ENCODE results near the gene OXLD1. TPM values are rescaled to one million over a fixed set of nuclear protein-coding genes. Genes with fewer than 3 reads are reported as not detected.

Gene OXLD1
- total and polyA plus RNA-seq, 9 donors = 1.7 to 35.7 (median 20.9) TPM

DNA sequence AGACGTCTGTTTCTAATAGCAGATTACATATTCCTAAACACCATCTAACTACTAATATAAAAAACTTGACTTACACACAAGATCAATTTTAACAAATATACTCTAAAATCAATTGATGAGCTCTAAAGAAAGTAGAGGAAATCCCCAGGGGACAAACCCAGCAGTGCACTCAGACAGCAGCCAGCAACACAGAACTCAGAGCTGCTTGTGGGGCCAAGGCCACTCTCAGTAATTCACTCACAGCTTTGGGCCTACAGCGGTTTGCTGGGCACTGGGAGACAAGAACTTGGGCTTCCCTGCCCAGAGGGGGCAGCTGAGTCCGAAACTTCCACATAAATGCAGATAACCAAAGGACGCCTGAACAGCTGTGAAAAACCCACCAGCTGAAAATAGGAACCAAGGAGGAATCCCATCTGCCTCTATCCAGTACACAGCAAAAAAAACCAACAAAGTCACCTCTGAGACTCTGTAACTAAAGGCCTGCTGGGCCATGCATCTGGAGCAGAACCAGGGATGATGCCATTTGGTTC, 50.9 kb downstream of the OXLD1 start:
- no peak for DNase-seq
- no peak overlapping the region for H3K27ac ChIP-seq
- no peaks in the 10 kb centered on the region for H3K36me3 ChIP-seq
- intact Hi-C loops (cut with DNase I) = no loop called here
- H3K4me1 ChIP-seq (ENCODE audit: insufficient read depth) = peaks cover 1% of the 10 kb centered on the region
- no peaks in the 10 kb centered on the region for H3K9me3 ChIP-seq
- 33 to 79% (median 52%) methylated on average over 4 of the region's 4 CpGs for WGBS, 3 donors
- H3K4me3 ChIP-seq = no peak overlapping the region
- no peaks in the 10 kb centered on the region for H3K27me3 ChIP-seq
- no peak for TF ChIP-seq POLR2A (IDR thresholded peaks at IDR 0.05)
- no peak for TF ChIP-seq EP300 (IDR thresholded peaks at IDR 0.05)
- TF ChIP-seq, protein P1, sequence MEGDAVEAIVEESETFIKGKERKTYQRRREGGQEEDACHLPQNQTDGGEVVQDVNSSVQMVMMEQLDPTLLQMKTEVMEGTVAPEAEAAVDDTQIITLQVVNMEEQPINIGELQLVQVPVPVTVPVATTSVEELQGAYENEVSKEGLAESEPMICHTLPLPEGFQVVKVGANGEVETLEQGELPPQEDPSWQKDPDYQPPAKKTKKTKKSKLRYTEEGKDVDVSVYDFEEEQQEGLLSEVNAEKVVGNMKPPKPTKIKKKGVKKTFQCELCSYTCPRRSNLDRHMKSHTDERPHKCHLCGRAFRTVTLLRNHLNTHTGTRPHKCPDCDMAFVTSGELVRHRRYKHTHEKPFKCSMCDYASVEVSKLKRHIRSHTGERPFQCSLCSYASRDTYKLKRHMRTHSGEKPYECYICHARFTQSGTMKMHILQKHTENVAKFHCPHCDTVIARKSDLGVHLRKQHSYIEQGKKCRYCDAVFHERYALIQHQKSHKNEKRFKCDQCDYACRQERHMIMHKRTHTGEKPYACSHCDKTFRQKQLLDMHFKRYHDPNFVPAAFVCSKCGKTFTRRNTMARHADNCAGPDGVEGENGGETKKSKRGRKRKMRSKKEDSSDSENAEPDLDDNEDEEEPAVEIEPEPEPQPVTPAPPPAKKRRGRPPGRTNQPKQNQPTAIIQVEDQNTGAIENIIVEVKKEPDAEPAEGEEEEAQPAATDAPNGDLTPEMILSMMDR (IDR thresholded peaks at IDR 0.05) = no peak

Small RNA genes within 50 kb of the gene (microRNA-seq; reads per million reads assigned to microRNA genes)
- gene MIR6786 = 0 reads per million in 3 donors

Small RNA genes within 50 kb of the gene (small RNA-seq; reads per million reads assigned to genes)
- not detected for gene MIR6786

Other genes with a start within 250 kb of the OXLD1 start
- gene ACTG1, start 153.8 kb downstream of the OXLD1 start, total RNA-seq = 1,000 to 10,000 TPM; 3,016 to 5,681 (median 4,174) TPM
- gene ACTG1, start 153.8 kb downstream of the OXLD1 start, polyA plus RNA-seq = 1,000 to 10,000 TPM; 1,825 to 3,391 TPM
- gene FSCN2, start 138.2 kb downstream of the OXLD1 start, total RNA-seq = 1 to 10 TPM; 1.8 to 6.4 (median 3.9) TPM
- gene FSCN2, start 138.2 kb downstream of the OXLD1 start, polyA plus RNA-seq = 1 to 10 TPM in 1 of 2 donors, under 1 TPM in 1; 0.13 to 1.6 TPM
- 10 to 100 TPM; 14.9 to 29.1 (median 25.1) TPM for gene FAAP100, start 114.3 kb downstream of the OXLD1 start, total RNA-seq
- gene FAAP100, start 114.3 kb downstream of the OXLD1 start, polyA plus RNA-seq = 10 to 100 TPM in 1 of 2 donors, under 1 TPM in 1; 0.77 to 19.7 TPM
- 10 to 100 TPM; 24.4 to 76.0 (median 56.3) TPM for gene NPLOC4, start 29.5 kb downstream of the OXLD1 start, total RNA-seq
- 10 to 100 TPM; 25.4 to 84.8 TPM for gene NPLOC4, start 29.5 kb downstream of the OXLD1 start, polyA plus RNA-seq
- gene TSPAN10, start 29.4 kb downstream of the OXLD1 start, total RNA-seq = 1 to 10 TPM in 4 of 7 donors, under 1 TPM in 3; 0.73 to 3.3 (median 1.2) TPM
- gene TSPAN10, start 29.4 kb downstream of the OXLD1 start, polyA plus RNA-seq = 1 to 10 TPM in 1 of 2 donors, under 1 TPM in 1; 0.68 to 1.5 TPM
- under 1 TPM in 1 of 7 donors, not detected in 6; 0.22 TPM for gene PDE6G, start 10.1 kb downstream of the OXLD1 start, total RNA-seq
- 1 to 10 TPM in 1 of 2 donors, under 1 TPM in 1; 0.39 to 1.3 TPM for gene PDE6G, start 10.1 kb downstream of the OXLD1 start, polyA plus RNA-seq
- gene CCDC137, start 132 bp upstream of the OXLD1 start, total RNA-seq = 10 to 100 TPM in 3 of 7 donors, 1 to 10 TPM in 4; 5.1 to 17.8 (median 9.4) TPM
- gene CCDC137, start 132 bp upstream of the OXLD1 start, polyA plus RNA-seq = 10 to 100 TPM in 1 of 2 donors, 1 to 10 TPM in 1; 6.9 to 10.4 TPM
- 10 to 100 TPM; 22.8 to 45.1 (median 31.1) TPM for gene ARL16, start 17.2 kb upstream of the OXLD1 start, total RNA-seq
- 10 to 100 TPM; 29.4 to 55.5 TPM for gene ARL16, start 17.2 kb upstream of the OXLD1 start, polyA plus RNA-seq
- 10 to 100 TPM; 39.1 to 91.5 (median 71.7) TPM for gene HGS, start 17.4 kb upstream of the OXLD1 start, total RNA-seq
- gene HGS, start 17.4 kb upstream of the OXLD1 start, polyA plus RNA-seq = 10 to 100 TPM; 73.4 to 73.9 TPM
- gene MRPL12, start 36.8 kb upstream of the OXLD1 start, total RNA-seq = 10 to 100 TPM; 23.5 to 47.2 (median 39.5) TPM
- gene MRPL12, start 36.8 kb upstream of the OXLD1 start, polyA plus RNA-seq = 10 to 100 TPM; 12.9 to 36.8 TPM
- gene SLC25A10, start 45.7 kb upstream of the OXLD1 start, total RNA-seq = 1 to 10 TPM; 2.4 to 9.8 (median 7.9) TPM
- gene SLC25A10, start 45.7 kb upstream of the OXLD1 start, polyA plus RNA-seq = 1 to 10 TPM in 1 of 2 donors, under 1 TPM in 1; 0.12 to 8.7 TPM
- not detected for gene GCGR, start 137.5 kb upstream of the OXLD1 start, total RNA-seq
- gene GCGR, start 137.5 kb upstream of the OXLD1 start, polyA plus RNA-seq = not detected
- 100 to 1,000 TPM in 3 of 7 donors, 10 to 100 TPM in 4; 81.1 to 135 (median 97.0) TPM for gene MCRIP1, start 166.7 kb upstream of the OXLD1 start, total RNA-seq
- gene MCRIP1, start 166.7 kb upstream of the OXLD1 start, polyA plus RNA-seq = 100 to 1,000 TPM in 1 of 2 donors, under 1 TPM in 1; 0.30 to 129 TPM
- gene PPP1R27, start 168.4 kb upstream of the OXLD1 start, total RNA-seq = not detected
- under 1 TPM in 1 of 2 donors, not detected in 1; 0.22 TPM for gene PPP1R27, start 168.4 kb upstream of the OXLD1 start, polyA plus RNA-seq
- gene P4HB, start 193.9 kb upstream of the OXLD1 start, total RNA-seq = 100 to 1,000 TPM; 230 to 435 (median 312) TPM
- gene P4HB, start 193.9 kb upstream of the OXLD1 start, polyA plus RNA-seq = 1,000 to 10,000 TPM in 1 of 2 donors, 100 to 1,000 TPM in 1; 222 to 2,080 TPM
- gene ARHGDIA, start 204.7 kb upstream of the OXLD1 start, total RNA-seq = 100 to 1,000 TPM in 6 of 7 donors, 10 to 100 TPM in 1; 52.0 to 455 (median 318) TPM
- 100 to 1,000 TPM in 1 of 2 donors, 10 to 100 TPM in 1; 65.8 to 158 TPM for gene ARHGDIA, start 204.7 kb upstream of the OXLD1 start, polyA plus RNA-seq
- 100 to 1,000 TPM in 1 of 7 donors, 10 to 100 TPM in 6; 27.2 to 160 (median 58.5) TPM for gene ALYREF, start 225.0 kb upstream of the OXLD1 start, total RNA-seq
- gene ALYREF, start 225.0 kb upstream of the OXLD1 start, polyA plus RNA-seq = 10 to 100 TPM; 14.2 to 34.1 TPM
- 100 to 1,000 TPM in 1 of 7 donors, 10 to 100 TPM in 6; 49.4 to 135 (median 81.0) TPM for gene ANAPC11, start 225.1 kb upstream of the OXLD1 start, total RNA-seq
- 100 to 1,000 TPM in 1 of 2 donors, 1 to 10 TPM in 1; 6.1 to 132 TPM for gene ANAPC11, start 225.1 kb upstream of the OXLD1 start, polyA plus RNA-seq
- gene NPB, start 235.6 kb upstream of the OXLD1 start, total RNA-seq = 1 to 10 TPM in 5 of 7 donors, under 1 TPM in 2; 0.67 to 3.1 (median 1.4) TPM
- gene NPB, start 235.6 kb upstream of the OXLD1 start, polyA plus RNA-seq = 1 to 10 TPM in 1 of 2 donors, under 1 TPM in 1; 0.43 to 1.3 TPM
- gene PCYT2, start 244.8 kb upstream of the OXLD1 start, total RNA-seq = 10 to 100 TPM; 12.6 to 71.4 (median 25.7) TPM
- gene PCYT2, start 244.8 kb upstream of the OXLD1 start, polyA plus RNA-seq = 10 to 100 TPM; 20.6 to 29.7 TPM